Stimulated activated CD8-positive, alpha-beta memory T cell treated with anti-CD3 and anti-CD28 coated beads, Interleukin-4, amount 100 ng/mL, for 48 hours (primary cell): Measurements from ENCODE around the gene PCDHGC5.

Experiments used
- DNase-seq: peaks from one replicate; pipeline ENCODE4 v3.0.0-alpha.2; 2020

Gene PCDHGC5

DNA sequence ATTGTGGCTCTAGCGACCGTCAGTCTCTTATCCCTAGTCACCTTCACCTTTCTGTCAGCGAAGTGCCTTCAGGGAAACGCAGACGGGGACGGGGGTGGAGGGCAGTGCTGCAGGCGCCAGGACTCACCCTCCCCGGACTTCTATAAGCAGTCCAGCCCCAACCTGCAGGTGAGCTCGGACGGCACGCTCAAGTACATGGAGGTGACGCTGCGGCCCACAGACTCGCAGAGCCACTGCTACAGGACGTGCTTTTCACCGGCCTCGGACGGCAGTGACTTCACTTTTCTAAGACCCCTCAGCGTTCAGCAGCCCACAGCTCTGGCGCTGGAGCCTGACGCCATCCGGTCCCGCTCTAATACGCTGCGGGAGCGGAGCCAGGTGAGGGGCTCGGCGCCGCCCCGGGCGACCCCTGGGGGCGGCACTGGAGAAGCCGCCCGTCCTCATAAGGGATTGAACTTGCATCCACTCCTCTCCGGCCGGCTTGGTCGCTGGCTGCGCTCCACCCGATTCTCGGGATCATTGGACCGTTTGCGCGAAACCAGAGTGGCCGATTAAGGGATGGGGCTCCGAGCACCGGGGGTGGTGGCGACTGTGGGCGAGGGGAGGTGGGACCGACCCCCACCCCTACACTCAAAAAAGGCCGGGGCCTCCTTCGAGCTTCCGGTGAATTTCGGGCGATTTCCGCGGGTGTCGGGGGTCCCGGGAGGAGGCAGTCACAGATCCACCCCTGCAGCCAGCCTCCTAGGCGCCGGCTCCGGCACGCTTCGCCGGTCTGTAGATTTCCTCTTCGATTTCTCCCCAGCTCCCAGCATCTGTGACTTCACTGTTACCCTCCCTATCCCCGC is 2.7 kb downstream of the PCDHGC5 start:
- no peak for DNase-seq

DNA sequence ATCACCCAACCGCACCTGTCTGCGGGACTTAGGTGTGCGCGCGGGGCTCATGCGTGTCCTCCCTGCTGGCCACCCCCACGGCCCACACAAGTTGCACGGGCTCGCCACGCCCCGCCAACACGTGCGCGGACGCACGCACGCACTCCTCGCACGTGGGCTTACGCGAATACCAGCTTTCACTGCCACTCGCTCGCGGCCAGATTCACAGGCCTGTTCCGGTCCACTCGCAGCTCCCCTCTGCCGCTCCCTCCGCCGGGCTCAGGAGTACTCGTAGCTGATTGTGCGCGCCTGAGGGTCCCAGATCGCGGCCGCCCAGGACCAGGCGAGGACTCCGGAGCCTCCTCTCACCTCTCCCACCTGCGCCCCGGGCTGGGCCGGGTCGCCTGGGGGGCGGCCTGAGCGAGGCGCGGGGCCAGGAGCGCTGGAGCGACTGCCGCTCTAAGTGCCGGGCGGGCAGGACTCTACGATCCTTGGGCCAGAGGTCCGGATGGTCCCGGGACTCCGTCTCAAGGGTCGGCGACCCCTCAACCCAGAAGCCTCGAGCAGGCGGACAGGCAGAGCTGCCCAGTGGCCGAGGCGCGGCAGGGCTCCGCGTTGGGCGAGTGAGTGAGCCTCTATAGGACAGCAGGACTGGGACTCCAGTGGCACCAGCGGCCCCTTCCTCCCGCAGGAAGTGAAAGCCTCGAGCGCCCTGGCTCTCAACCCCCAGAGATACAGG is 3.4 kb downstream of the PCDHGC5 start:
- DNase-seq: no peak

DNA sequence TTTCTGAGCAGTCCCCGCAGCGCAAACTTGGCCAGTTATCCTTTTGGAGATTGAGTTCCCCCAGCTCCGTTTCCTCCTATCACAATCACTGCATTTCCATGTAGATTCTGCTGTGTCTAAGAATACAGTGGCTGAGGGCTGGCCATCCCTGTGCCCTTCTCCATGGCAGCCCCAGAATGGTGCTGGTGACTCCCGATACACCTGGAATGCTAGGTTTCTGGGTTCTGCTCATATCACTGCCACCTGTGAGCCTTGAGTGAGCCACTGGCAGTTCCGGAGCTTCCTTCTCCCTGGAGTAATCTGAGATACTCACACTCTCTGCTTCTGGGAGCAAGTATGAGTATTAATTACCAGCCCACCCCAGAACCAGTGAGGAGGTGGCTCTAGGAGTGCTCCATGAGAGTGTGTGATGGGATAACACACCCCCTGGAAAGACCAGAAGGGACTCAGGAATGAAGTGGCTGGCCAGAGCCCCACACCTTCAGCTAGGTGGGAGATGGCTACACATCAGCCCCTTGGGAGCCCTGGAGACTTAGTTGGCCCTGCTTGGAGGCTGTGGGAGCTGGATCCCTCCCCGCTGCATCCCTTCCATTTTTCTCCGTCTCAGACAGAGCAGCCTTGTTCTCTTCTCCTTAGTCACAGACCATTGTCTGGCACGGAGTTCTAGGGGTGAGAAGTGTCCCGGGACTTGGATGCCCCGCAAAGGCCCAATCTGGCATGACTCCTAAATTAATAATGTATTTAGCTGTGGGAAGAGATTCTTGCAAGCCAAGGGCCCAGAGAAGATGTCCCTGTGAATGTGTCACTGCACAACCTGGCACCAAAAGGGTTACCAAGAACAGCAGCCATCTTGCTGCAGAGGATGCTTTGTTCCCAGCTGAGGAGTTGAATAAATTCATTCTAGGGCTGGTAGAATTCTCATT is 4.9 kb downstream of the PCDHGC5 start:
- no peak for DNase-seq

DNA sequence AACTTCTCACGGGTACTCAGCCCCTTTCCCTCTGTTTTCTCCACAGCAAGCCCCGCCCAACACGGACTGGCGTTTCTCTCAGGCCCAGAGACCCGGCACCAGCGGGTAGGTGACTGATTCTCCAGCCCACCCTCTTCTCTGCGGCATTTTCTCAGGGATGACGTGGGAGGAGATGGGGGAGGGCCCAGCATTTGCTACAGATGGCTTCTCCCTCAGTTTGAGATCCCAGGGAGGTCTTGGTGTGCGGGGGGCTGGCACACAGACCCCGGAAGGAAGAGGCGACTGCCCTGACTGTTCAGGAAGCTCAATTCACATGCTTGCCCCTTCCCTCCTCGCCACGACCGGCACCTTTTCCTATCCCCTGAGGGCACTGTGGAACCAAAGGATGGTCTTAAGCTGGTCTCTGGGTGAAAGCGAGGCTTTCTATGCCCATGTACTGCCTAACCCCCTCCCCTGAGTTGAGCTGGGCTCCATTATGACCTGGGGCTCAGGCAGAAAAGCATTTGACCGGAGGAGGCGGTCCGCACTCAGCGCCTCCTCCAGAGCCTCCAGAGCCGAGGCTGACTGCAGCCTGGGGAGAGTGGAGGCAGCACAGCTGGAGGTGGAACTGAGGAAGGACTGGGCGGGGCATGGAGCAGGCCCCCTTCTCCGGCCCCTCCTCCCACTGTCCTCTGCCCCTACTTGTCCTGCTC is 6.0 kb downstream of the PCDHGC5 start:
- no peak for DNase-seq

DNA sequence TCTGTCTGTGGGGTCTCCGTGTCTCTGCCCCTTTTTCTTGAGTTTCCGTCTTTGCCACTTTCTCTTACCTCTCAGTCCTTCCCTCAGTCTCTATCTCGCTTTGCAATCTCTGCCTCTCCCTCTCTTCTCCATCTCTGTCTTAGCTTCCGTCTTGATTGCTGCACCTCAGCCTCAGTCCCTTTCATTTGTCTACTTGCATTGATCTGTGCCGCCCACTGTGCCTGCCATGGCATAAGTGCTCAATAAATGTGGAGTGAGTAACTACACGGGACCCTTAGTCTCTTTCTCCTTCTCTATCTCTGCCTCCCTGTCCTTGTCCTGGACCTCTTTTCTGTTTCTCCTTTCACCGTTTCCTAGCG is 6.6 kb downstream of the PCDHGC5 start:
- no peak for DNase-seq

DNA sequence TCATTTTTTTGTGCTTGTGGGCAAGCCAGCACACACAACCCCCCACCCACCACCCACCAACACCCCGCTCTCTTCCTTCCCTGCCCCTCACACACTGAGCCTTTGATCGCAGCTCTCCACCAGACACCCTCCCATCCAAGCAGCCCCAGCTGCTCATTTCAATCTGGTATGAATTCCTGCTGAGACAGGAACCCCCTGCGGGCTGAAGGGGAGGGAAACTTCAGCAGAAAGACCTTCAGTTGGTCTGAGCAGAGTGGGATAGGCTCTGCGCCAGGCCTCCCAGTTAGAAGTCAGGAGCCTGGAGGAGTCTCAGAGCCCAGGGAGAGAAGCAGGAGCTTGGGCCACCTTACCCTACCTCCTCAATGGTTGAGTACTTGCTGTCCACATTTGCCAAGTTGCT is 7.2 kb downstream of the PCDHGC5 start:
- DNase-seq: no peak

DNA sequence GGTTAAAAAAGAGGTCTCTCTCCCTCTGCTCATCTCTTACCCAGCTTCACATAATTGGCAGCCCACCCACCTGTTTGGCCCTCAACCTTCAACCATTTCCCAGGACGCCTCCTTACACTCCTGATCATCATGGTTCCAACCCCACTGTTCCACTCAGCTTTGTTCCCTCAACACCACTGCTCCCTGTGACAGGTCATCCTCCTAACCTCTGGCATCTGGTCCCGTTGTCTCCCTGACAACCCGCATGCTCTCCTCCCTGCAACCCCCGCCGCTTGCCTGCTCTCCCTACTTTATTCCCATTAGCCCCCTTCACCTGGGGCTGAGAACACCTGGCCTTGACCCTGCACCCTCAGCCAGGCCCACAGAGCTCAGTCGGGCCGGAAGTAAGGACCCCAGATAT is 12.9 kb downstream of the PCDHGC5 start:
- DNase-seq: no peak

DNA sequence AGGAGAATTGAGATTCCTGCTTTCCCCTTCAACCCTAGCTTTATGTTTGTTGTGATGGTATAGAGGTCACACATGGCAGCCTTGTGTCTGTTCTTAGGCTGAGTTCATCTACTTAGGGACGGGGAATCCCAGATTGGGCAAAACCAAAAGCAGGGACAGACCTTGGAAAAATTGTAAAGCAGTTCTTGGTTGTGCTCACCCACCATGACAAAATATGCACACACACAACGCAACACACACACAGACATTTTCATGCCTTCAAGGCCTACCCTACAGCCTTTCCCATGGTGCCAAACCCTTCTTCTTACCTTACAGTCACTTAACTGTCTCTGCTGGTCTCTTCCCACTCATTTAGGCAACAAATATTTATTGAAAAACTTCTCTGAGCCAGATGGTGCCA is 14.8 kb downstream of the PCDHGC5 start:
- no peak for DNase-seq

DNA sequence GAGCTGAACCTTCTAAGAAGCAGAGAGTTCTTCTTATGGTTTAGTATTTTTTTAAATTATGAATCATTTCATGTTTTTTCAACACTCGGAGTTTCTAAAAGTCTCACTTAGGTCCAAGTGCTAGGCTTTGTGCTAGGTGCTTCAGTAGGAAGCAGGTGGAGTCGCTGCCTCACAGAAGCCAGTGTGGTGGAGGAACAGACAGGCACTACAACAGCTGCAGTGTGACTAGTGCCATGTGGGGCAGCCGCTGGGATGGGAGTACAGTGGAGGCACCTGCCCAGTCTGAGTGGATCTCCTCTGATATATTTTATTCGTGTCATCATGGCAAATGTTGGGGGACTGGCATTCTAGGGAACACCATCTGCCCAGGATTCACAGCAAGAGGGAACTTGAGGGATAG is 15.3 kb downstream of the PCDHGC5 start:
- DNase-seq: no peak

DNA sequence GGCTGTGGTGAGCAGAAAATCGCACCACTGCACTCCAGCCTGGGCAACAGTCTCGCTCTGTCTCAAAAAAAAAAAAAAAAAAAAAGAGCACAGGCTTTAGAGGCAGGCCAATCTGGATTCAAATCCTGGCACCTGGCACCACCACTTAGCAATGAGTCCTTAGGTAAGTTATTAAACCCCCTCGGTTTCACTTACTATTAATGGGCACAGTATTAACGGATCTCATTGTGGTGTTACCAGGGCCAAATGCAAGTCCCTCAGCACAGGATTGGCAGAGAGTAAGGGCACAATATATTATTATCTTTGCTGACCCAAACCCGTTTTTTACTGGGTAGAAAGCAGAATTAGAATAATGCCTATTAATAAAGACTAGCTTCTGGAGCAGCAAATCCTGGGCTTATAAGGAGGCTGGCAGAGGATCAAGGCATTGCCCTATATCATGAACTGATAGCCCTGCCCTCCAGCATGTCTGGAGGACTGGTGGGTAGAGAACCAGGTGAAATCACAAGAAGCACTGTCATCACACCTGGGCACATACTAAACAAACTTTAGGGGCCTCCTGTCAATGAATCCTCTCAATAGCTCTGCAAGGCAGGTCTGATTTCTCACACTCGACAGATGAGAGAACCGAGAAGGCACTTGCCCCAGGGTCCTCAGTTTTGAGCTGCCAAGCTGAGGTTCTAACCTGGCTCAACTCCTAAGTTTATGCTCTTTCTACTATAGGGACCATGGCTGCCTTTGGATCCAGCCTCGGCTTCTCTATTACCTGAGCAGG is 17.7 kb downstream of the PCDHGC5 start:
- no peak for DNase-seq

DNA sequence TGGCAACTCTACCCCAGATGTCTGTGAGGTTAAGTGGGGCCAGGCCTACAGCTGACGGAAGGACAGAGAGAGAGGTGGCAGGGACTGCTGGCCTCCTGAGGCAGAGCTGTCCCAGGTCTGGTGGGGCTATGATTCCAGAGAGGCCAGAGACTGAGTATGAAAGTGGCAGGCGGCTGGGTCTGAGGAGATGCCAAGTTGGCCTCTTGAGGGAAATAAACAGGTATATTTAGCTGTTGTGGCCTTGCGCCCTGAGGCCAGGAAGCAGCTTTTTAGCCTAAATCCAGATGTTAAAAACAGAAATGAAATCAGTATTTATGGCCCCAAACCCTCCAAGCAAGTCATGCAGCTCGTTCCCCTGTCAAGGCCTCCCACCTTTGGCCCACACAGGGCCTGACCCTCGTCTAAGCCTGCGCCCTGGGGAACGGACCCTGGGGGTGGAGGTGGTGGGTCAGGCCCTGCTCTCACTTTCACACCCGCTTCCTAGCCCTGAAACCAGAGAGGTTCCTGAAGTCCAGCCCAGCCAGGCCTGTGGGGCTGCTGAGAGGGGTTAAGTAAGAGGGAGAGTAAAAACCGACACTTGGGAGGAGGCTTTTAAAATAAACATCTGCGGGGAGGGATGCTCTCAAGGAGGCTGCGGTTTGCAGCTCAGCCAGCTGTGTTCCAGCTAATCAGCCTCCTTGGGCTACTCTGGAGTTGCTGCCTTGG is 18.7 kb downstream of the PCDHGC5 start:
- DNase-seq: no peak

DNA sequence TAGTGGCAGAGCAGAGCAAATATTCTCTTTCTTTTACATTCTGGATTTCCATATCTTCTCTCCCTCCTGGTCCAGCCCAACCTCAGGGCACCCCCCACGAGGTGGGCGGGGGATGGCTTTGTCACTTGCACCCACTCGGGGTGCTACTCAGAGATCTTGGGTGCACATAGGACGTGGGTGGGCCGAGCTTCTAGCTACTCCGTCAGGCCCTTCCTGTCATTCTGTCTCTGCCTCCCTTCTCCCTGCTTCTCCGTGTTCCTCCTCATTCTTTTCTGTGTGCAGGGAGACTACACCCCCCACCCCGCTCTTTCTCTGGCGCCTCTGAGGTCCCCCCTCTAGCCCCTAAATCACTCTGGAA is 19.5 kb downstream of the PCDHGC5 start:
- DNase-seq: no peak

DNA sequence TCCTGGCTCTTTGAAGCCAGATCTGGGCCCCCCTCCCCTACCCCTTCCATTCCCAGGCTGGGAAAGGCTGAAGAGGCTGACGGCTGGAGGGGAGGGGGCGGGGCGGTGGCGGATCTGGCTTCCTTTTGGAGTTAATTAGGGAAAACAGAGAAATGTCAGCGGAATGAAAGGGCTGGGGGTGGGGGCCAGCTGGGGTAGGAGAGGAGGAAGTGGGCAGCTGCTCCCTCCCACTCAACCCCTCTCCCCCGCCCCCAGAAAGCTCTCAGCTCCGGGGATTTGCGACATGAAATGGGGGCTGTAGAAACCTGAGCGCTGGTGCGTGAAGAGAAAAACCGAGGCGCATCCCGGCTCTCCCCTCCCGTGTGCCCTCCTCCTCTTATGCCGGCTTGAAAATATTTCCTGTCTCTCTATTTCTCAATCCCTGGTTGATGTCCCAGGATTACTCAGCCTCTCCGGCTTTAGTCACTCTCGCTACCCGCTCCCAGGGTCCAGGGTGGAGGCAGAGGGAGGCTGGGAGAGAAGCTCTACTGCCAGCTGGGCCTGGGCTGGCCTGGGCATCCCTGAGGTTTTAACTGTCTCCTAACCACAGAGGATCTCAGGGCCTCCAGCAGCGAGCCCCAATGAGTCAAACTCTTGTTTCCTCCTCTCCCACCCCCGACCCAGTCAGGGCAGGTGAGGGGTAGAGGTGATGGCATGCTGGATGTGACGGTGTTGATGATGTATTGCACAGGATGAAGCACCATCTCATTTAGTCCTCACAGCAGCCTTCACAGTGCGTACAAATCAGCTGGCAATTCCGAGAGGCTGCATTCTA is 20.1 kb downstream of the PCDHGC5 start:
- DNase-seq: peak; percentile 36

DNA sequence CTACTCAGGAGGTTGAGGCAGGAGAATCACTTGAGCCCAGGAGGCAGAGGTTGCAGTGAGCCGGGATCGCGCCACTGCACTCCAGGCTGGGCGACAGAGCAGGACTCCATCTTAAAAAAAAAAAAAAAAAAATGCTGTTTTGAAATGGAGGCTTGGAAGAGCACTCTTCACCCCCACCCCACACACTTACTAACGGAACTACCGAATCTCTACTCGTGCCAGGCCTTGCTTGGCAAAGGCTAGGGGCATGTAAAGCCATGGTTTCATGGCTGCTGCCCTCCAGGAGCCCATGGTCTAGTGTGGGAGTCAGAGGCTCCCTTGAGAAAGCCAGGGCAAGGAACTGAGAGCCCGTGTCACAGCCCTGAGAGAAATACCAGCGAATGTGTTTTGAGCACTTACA is 21.3 kb downstream of the PCDHGC5 start:
- DNase-seq: no peak

DNA sequence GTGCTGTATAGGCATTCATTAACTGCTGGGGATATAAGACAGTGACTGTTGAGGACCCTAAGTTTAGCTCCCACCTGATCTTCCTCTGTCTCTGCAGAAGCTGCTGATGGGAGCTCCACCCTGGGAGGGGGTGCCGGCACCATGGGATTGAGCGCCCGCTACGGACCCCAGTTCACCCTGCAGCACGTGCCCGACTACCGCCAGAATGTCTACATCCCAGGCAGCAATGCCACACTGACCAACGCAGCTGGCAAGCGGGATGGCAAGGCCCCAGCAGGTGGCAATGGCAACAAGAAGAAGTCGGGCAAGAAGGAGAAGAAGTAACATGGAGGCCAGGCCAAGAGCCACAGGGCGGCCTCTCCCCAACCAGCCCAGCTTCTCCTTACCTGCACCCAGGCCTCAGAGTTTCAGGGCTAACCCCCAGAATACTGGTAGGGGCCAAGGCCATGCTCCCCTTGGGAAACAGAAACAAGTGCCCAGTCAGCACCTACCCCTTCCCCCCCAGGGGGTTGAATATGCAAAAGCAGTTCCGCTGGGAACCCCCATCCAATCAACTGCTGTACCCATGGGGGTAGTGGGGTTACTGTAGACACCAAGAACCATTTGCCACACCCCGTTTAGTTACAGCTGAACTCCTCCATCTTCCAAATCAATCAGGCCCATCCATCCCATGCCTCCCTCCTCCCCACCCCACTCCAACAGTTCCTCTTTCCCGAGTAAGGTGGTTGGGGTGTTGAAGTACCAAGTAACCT is 22.1 kb downstream of the PCDHGC5 start:
- no peak for DNase-seq

DNA sequence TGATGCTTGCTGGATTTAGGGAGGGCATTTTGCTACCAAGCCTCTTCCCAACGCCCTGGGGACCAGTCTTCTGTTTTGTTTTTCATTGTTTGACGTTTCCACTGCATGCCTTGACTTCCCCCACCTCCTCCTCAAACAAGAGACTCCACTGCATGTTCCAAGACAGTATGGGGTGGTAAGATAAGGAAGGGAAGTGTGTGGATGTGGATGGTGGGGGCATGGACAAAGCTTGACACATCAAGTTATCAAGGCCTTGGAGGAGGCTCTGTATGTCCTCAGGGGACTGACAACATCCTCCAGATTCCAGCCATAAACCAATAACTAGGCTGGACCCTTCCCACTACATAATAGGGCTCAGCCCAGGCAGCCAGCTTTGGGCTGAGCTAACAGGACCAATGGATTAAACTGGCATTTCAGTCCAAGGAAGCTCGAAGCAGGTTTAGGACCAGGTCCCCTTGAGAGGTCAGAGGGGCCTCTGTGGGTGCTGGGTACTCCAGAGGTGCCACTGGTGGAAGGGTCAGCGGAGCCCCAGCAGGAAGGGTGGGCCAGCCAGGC is 23.0 kb downstream of the PCDHGC5 start:
- DNase-seq: no peak

DNA sequence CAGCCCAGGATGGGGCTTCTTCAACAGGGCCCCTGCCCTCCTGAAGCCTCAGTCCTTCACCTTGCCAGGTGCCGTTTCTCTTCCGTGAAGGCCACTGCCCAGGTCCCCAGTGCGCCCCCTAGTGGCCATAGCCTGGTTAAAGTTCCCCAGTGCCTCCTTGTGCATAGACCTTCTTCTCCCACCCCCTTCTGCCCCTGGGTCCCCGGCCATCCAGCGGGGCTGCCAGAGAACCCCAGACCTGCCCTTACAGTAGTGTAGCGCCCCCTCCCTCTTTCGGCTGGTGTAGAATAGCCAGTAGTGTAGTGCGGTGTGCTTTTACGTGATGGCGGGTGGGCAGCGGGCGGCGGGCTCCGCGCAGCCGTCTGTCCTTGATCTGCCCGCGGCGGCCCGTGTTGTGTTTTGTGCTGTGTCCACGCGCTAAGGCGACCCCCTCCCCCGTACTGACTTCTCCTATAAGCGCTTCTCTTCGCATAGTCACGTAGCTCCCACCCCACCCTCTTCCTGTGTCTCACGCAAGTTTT is 23.6 kb downstream of the PCDHGC5 start:
- DNase-seq: peak; percentile 96

DNA sequence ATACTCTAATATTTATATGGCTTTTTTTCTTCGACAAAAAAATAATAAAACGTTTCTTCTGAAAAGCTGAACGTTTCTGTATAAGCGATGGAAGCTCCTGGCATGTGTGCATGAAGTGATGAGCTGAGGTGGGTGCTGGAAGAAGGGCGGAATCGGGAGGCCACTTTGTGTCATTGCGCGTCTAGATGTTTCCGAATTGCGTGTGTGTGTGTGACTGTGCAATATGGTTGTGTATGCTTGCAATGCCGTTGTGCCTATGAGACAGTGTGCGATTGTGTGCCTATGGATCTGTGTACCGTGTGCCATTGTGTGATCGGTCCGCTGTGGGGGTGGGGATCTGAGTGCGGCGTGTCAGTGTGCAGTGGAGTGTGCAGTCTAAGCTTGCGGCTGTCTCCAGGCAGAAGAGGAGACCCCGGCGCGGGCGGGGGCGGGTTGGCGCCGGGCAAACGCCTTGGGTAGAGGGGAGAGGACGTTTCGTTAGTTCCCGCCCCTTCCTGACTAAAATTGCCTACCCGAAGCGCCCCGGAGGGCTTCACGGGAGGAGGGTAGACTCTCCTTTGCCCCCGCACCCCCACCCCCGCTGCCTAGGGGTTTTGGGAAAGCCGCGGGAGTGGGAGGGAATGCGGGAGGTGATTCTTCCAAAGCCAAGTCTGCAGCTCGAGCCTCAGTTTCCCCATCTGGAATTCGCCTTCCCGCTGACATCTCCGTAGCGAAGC is 24.2 kb downstream of the PCDHGC5 start:
- DNase-seq: peak; percentile 59
